Activated CD8-positive, alpha-beta memory T cell treated with anti-CD3 and anti-CD28 coated beads for 36 hours (primary cell): ENCODE data around the gene C21orf91. TPM values are rescaled to one million over a fixed set of nuclear protein-coding genes. Genes with fewer than 3 reads are reported as not detected.

Experiments
- CTCF ChIA-PET: fragments of 350-600 bp; sonication (Branson Sonifier 250); formaldehyde crosslinking; loops from one replicate; lab custom pipeline; 2021; ENCODE audit warnings: antibody characterized with exemption; lab: Charles Lee
- POLR2A ChIA-PET: fragments of 350-600 bp; sonication (Branson Sonifier 250); formaldehyde crosslinking; loops from one replicate; lab custom pipeline; 2021; ENCODE audit warnings: antibody characterized with exemption; lab: Charles Lee
- total RNA-seq, 2 experiments: library from RNA; stranded (reverse); gene quantifications; one replicate each; pipeline ENCODE4 v1.2.3, GENCODE V29; 2021

The C21orf91 gene
- total RNA-seq, 2 experiments from 2014 or later: 35.4 to 38.3 TPM

DNA sequence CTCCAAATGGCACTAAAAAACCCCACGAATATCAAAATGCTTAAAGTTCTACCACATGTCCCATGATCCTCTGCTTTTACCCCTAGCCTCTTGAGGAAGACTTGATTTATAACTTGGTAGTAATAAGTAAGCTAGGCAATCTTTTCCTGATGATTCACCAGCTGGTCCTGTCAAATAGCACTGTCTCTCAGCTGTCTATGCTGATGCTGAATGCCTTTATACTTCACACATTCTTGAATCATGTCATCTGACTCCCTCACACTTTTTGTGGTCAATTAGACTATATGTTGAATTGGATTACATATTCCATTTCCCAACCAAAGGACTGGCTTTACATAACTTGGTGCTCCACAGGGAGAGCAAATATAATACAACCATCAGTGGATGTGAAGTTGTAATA, 16.6 kb downstream of the C21orf91 start:
- CTCF ChIA-PET: interaction anchor here (0.8 kb wide), 1 partner anchor 20 kb away, joined by 3 read pairs; no protein-coding TSS in a partner anchor
- POLR2A ChIA-PET: no interaction called here

DNA sequence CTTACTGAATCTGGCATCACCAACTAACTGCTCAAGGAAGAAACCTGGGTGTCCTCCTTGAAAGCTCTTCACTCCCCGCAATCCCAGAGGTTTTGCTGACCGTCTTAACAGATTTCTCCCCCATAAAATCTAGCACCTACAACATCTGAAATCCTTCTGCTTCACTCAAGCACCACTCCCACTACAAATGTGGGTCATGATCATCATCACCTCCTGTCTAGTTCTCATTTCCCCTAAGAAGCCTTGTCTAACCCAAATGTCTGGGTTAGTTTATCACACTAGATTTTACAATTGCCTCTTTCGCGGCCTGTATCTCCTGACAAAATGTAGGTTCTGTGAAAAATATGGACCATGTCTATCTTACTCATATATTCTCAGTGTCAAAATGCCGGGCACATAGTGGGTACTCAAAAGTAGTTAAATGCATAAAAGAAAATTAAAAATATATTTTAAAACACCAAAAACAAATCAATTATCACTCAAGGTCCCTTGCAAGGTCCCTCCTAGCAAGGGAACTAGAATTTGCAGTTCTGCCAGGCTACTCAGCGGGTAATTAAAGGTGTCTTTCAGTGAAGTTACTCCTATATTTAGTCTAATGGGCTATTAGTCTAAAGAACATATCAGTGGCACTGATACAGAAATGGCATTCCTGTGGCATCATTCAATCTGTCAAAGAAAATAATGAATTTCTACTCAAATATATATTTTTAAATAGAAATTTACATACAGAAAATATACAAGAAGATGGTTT, 19.6 kb downstream of the C21orf91 start:
- ChIA-PET POLR2A (interaction anchor here (1.3 kb wide), 1 partner anchor 16 kb away, joined by 4 read pairs; no protein-coding TSS in a partner anchor), CTCF (interaction anchor here (0.6 kb wide), 1 partner anchor 45 kb away, joined by 4 read pairs; no protein-coding TSS in a partner anchor)

DNA sequence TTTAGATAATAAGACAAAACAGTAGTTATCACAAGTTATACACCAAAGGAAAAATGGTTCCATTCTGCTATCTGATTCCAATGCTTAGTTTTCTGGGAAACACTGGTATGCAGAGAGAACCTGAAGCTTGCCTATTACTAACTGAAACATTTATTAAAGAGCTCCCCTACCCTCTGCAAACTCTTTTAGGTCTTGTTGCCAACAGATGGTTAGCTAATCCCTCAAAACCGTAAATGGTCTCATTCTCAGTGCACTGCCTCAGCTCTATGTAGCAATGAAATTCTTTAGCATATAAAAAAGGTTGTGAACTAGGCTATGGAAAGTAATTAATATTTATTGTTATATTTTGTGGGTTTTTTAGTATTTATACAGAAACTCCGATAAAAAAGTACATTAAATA, 20.4 kb downstream of the C21orf91 start:
- CTCF ChIA-PET: no interaction called here
- POLR2A ChIA-PET: interaction anchor here (1.3 kb wide), 1 partner anchor 17 kb away, joined by 4 read pairs; no protein-coding TSS in a partner anchor

DNA sequence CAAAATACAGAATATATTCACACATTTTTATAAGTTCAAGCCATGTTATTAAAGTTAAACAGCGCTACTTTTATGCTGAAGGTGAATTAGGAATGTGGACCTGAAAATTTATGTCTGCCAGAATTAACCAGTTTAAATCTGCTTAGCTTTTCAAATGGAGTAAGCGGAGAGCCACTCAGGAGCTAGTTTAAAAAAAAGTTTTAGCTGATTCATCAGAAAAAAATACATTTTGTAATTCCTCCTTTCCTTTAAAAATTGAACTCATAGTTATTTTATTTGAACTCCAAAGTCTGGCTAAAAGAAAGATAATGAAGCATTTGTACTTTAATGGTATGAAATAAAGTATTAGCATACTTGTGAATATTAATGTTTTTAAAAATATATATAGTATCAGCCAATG, 21.2 kb downstream of the C21orf91 start:
- CTCF ChIA-PET: no interaction called here
- POLR2A ChIA-PET: no interaction called here

DNA sequence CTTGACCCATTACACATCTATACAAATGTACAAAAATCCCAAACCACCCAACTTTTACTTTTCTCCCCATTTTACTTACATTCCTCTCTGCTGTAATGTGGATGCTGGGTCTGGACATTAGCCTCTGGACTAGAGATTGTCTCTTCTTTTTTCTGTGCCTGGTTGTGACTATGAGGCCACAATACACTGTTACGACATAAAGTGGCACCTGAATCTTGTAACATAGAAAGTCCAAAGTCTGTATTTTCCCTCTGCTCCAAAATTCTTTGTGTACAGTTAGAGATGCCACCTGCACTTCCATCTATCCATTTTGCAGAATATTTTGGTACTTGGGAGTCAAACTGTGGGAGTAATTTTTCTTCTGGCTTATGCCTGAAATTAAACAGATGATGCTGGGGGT, 22.7 kb downstream of the C21orf91 start:
- ChIA-PET CTCF (no interaction called here), POLR2A (no interaction called here)

DNA sequence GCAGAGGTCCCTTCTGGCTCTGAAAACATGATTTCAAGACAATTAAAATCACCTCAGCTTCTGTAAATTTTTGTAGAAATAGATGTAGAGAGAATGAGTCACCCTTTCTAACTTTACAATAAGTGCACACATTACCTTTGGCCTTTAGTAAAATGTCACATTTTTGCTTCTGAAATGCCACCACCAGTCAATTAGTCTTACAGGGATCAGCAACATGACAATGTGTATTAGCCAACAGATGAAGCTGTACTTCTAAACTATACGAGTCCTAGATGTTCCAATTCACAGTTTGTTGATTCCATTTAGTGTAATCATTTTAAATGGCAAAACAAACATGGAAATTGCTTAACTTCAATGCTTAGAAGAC, 23.1 kb downstream of the C21orf91 start:
- ChIA-PET CTCF (no interaction called here), POLR2A (no interaction called here)

DNA sequence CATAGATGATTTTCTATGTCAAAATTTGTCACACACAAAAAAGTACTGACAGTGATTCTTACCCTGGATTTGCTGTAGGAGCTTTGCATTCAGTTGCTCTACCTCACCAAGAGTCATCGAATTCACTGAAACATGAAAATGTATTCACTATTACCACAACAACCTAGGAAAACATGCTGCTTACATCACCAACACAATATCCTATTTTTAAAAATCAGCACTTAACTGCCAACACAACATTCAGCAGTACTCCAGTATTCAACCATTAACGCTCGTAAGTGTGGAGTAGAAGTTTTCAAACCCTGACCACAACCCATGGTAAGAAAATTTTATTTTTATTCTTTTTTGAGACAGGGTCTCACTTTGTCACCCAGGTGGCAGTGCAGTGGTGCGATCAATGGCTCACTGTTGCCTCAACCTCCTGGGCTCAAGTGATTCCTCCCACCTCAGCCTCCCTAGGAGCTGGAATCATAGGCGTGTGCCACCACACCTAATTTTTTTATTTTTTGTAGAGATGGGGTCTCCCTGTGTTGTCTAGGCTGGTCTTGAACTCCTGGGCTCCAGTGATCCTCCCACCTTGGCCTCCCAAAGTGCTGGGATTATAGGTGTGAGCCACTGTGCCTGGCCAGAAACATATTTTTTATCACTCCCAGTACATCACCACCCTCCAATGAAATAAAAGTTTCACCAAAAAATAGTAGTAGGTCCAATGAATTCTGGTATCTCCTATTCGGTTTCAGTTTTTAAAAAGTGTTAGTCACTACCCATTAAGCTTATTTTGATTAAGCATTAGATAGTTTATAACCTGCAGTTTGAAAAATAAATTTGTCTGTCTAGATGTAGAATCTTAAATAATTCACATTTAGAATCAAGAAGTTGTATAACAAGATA, 23.8 kb downstream of the C21orf91 start:
- CTCF ChIA-PET: no interaction called here
- POLR2A ChIA-PET: interaction anchor here (1.2 to 1.3 kb wide), 2 partner anchors 14 to 25 kb away, joined by 3 to 4 read pairs; no protein-coding TSS in a partner anchor

DNA sequence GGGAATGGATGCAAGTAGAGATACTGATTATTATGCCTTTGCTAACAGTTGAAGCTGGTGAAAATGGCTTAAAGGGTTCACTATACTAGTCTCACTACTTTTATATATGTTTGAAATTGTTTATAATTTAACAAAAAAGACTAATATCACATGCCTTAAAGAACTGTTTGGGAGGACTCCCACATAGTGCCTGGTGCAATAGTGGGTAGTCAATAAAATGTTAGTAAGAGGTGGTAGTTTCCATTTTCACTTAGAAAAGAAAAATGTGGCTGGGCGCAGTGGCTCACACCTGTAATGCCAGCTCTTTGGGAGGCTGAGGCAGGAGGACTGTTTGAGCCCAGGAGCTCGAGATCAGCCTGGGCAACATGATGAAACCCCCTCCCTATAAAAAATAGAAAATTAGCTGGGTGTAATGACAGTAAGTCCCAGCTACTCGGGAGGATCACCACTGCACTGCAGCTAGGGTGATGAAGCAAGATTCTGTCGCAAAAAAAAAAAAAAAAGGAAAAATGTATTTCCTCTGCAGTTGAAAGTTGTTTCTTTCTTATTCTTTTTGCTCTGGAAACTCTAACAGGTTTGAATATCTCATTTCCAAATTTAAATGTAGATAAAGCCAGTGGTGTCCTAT, 24.5 kb downstream of the C21orf91 start:
- ChIA-PET CTCF (interaction anchor here (1.3 kb wide), 1 partner anchor 19 kb away, joined by 3 read pairs; no protein-coding TSS in a partner anchor), POLR2A (interaction anchor here (1.2 to 1.3 kb wide), 2 partner anchors 13 to 25 kb away, joined by 3 to 4 read pairs; no protein-coding TSS in a partner anchor)

DNA sequence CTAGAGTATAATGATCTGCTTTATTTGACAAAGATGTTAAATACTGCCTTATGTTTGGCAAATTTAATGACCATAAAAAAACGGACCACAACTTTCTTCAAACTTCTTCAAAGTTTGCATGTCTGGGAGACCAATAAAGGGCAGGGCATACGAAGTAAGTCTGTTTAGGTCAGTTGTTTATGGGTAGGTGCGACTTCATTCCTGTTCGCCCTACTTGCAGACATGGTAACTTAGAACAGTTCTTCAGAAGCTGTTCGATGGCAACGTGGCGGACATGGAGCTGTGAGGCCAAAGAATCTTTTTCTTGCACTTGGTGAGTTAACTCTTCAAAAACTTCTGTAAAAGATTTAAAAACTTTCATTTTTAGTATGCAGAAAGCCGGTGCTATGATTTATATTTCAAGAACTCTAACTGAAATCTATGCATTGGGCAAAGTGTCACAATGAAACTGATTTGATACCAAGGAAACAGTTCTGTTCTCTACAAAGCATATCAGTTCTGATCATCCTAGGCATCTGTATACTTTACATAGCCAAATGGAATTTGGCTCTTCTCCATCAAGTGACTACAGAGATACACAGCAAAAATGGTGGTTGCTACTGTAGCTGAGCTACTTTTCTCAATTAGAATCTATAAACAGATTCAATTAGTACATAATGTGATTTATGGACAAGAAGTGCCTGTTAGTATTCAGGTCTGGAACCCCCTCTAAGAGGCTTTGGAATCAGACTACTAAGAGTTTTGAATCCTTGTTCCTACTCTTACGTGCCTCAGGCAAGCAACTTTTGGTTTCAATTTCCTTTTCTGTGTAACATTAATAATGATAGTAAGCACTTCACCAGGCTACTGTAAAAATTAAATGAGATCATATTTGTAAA, 25.7 kb downstream of the C21orf91 start:
- POLR2A ChIA-PET: interaction anchor here (1.3 kb wide), 1 partner anchor 12 kb away, joined by 4 read pairs; no protein-coding TSS in a partner anchor
- CTCF ChIA-PET: interaction anchor here (1.3 kb wide), 1 partner anchor 20 kb away, joined by 3 read pairs; no protein-coding TSS in a partner anchor

DNA sequence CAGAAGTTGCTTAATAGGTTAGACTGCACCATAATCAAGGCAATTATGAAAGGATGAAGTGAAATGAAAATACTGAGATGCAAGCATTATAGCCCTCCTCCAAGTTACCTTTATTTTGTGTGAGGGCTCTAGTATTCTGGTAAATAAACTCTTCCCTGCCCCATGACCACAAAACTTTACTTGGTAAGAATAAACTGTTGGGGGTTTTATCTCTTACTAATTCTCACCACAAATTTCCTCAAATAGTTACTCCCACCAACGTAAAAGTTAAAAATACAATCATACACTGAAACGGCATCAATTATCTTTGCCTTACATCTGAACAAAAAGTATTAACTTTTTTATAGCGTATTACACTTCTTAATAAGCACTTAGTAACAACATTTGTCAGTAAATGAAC, 29.5 kb downstream of the C21orf91 start:
- ChIA-PET POLR2A (no interaction called here), CTCF (no interaction called here)

DNA sequence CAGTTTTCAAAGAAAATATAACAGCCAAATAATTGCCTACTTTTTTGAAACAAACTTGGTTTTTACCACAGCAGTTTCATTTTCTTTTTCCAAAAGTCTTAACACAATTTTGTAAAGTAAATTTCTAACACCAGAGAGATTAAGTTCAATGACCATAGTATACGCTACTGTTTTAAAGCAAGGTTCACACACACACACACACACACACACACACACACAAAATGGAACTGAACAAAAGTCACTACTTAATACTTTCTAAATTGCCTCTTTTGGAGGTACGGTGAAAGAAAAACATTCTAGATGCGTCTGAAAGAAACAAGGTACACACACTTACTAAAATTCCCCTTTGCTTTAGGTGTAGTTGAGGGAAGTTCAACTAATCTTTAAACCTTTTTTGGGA, 30.1 kb downstream of the C21orf91 start:
- ChIA-PET CTCF (no interaction called here), POLR2A (interaction anchor here (0.5 kb wide), 1 partner anchor 26 kb away, joined by 3 read pairs; no protein-coding TSS in a partner anchor)

DNA sequence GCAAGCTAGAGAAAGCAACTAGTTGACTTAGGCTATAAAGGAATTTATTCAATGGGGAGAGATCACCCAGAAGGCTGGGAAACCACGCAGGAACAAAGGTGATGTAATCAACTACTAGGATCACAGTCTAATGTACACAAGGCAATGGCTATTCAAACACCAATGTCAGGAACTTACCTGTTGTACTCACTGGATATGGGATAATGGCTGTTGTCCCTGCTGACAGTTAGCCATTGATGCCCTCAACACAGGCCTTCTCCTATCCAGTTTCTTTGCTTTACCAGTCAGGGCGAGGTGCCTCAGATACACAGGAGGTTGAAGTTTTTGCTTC, 32.3 kb downstream of the C21orf91 start:
- CTCF ChIA-PET: interaction anchor here (0.6 kb wide), 1 partner anchor 533 kb away, joined by 3 read pairs; no protein-coding TSS in a partner anchor
- POLR2A ChIA-PET: no interaction called here

DNA sequence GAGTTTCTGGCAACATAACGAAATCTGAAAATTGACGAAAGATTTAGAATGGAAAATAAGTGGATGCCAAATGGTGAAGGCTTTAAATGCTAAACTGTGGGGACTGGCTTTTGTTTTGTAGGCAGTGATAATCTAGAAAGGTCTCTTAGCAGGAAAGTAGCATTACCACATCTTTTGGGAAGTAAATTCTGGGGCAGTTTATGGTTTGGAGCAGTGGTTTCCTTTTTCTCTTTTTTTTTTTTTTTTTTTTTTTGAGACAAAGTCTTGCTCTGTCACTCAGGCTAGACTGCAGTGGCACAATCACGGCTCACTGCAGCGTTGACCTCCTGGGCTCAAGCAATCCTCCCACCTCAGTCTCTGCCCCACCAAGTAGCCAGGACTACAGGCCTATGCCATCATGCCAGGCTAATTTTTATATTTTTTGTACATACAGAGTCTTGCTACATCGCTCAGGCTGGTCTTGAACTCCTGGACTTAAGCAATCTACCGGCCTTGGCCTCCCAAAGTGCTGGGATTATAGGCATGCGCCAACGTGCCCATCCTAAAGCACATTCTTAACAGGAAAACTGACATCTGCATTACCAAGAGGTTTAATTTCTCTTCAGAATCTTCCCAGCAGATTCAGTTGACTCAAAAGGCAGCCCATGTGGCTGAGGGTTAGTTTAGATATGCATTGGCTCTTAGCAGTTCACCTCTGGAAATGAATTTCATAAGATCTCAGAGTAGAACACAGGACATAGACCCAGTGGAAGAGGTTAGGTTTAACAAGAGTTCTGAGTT, 32.9 kb downstream of the C21orf91 start:
- POLR2A ChIA-PET: no interaction called here
- CTCF ChIA-PET: no interaction called here

DNA sequence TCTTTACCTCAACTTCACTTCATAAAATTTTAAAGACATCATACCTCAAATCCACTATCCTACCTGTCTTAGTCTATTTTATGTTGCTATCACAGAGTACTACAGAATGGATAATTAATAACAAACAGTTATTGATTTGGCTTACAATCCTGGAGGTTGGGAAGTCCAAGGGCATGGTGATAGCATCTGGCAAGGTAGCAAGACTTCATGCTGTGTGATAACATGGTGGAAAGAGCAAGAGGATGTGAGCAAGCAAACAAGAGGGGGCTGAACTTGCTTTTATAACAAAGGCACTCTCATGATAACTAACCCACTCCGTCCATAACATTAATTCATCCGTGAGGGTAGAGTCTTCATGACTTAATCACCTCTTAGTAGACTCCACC, 33.8 kb downstream of the C21orf91 start:
- POLR2A ChIA-PET: no interaction called here
- CTCF ChIA-PET: no interaction called here

DNA sequence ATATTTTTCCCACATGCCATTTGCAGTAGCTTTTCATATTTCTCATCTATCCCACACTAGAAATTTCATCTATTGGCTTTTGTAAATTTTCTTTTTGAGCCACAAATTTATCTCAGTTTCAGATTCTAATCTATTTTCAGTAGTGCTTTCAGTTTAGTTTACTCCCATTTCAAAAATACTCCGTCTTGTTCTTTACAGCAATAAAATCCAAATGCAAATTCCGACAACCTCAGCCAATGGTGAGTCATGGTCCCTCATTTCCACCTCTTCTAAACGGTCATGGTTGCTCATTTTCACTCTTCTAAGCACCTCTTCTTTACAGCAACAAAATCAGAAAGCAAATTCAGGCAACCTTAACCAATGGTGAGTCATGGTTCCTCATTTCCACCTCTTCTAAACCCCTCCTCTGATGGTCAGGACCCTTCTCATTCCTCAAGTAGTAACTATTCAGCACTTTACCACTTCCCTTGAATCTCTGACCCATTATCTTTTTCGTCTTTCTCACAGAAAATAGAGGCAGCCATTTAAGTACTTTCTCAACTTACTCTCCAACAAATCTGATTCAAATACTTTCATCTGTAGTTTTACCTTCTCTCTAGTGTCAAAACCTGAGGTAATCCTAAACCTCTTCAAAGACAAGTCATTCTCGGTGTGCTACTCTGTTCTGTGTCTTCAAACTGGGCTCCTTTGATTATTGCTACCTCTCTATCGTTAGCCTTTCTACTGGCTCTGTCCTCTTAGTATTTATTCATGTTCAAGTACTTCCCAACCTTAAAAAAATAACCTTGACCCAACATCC, 34.4 kb downstream of the C21orf91 start:
- CTCF ChIA-PET: interaction anchor here (0.6 kb wide), 1 partner anchor 152 kb away, joined by 3 read pairs; no protein-coding TSS in a partner anchor
- POLR2A ChIA-PET: interaction anchor here (1.0 to 1.4 kb wide), 2 partner anchors 10 to 173 kb away, joined by 3 read pairs; no protein-coding TSS in a partner anchor

DNA sequence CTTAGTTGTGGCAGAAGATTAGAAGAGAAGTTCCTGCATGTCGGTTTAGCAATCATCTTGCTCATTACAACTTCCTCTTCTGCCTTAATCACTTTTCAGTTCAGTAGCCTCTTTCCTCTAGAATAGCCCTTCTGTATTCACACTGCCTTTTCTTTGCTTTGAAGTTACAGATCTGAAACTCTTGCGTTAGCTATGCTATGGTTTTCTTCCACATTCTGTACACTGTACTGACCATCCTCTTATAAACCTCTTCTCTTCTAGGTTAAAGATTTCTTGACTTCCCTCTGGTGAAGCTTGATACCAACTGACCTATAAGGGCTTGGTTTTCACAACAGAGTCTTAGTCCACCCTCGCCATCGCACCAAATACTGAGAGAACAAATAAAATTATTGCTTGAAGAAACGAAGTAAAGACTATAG, 35.0 kb downstream of the C21orf91 start:
- ChIA-PET POLR2A (interaction anchor here (1.0 to 1.4 kb wide), 3 partner anchors 9 to 172 kb away, joined by 3 to 12 read pairs (median 3); partner anchors contain the start of gene C21orf91), CTCF (interaction anchor here (0.6 kb wide), 1 partner anchor 152 kb away, joined by 3 read pairs; no protein-coding TSS in a partner anchor)
